Measurements from ENCODE around the gene APOLD1.
"Not testable (repeated sequence)": the region's sequence is repeated elsewhere in the genome, so short reads cannot be mapped to it uniquely, and the experiment has no call there.

APOLD1 gene

GRCh38 chr12:12786706-12787601 is 1.5 kb downstream of the APOLD1 start:
- peak; percentile 69 to 73 for DNase-seq

DNA sequence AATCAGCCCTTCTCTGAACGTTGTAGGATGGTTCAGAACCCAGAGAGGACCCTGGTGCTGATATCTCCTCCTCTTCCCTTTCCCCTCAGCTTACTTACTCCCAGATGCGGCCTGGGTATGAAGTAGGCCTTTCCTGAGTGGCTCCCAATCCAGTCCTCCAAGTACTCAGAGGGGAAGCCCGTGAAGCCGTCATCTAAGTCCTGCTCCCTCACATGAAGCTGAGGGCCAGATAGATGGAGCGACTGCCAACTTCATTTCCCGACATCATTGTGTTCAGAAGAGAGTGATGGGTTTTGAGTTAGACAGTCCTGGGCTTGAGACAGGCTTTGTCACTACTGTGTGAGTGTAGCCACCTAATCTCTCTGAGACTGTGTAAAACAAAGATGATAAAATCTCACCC is 2.7 kb downstream of the APOLD1 start:
- peak in 1 of 2 experiments; percentile 10 for DNase-seq

DNA sequence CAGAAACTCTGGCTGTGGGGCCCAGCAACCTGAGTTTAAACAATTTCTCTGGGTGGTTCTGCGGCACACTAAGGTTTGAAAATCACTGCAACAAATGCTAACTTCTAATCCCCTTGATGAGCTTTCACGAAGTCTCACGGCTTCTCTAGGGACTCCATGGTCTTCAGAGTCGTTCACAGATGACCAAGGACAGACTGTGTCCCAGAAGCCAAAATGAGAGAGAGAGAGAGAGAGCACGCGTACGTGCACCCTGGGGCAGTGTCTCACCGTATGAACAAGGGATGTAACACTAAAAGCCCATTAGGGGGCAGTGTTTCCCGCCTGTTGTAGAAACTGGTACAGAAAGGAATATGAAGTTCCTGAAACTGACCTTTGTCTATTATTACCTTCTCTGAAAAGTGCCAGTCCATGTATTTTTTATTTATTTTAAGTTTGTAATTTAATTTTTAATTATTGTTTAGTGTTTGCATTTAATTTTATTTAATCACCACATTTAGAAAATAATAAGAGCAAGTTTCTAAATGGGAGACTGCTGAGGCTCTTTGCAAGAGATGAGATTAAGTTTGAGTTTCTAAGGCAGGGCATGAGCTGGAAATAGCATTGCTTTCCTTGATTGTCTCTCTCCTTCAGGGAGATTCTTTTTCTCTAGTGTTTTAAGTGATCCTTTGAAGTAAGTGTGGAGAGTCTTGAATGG is 3.4 kb downstream of the APOLD1 start:
- peak; percentile 55 to 67 for DNase-seq

- no peak for DNase-seq
Measured at GRCh38 chr12:12790956-12791355, 5.5 kb downstream of the APOLD1 start.

- no peak for DNase-seq
Measured at GRCh38 chr12:12791756-12792369, 6.4 kb downstream of the APOLD1 start.

DNA sequence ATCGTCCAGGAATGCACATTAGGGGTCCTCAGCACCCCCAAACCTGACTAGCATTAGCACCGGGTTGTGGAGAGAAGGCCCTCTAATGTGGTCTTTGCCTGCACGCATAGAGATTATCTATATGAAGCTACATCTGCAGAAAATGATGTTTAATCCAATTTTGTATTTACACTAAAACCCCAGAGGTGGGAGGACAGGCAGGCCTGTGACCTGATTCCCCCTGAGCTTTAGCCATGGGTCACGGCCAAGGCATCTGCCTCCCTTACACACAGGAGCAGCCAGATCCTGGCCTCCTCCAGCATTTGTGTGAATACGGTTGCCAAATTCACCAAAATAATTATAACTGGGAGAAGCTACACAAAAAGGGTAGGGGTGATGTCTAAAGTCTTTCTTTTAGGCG is 7.0 kb downstream of the APOLD1 start:
- no peak for DNase-seq

DNA sequence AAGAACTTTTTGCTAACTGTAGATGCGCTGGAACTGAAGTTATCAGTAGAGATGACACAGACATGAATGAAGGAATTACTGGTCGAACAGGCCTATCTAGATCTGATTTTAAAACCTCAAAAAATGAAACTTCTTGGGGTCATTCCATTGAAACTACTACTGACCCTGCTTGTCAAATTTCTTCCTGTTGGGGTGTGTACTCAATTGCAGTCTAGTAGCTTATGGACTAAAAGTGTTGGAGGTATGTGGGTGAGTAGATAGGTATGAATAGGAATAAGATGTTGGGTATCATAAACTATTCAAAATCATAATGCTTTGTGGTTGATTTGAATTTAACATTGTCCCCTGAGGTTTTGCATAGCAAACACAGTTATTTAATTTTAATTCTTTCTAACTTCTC is 9.2 kb downstream of the APOLD1 start:
- no peak for DNase-seq

DNA sequence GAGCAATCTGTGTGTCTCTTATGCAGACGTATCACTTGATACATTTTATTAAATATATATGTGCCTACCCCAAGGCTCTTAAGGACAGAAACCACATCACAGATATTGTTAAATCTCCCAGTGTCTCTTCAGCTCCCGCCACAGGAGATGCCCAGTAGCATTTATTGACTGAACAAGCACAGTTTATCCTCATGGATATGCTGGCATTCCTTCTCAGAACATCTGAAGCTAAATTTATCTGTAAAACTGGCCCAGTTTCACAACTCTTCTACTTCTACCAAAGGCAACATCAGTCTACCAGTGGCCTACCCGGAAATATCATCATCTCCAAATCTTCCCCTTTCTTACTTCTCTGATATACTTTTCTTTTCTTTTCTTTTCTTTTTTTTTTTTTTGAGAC is 10.7 kb downstream of the APOLD1 start:
- no peak for DNase-seq

- no peak for DNase-seq
Measured at GRCh38 chr12:12796928-12797793, 11.7 kb downstream of the APOLD1 start.

- no peak for DNase-seq
Measured at GRCh38 chr12:12797794-12798152, 12.3 kb downstream of the APOLD1 start.

GRCh38 chr12:12798480-12798879 is 13.0 kb downstream of the APOLD1 start:
- no peak for DNase-seq

- DNase-seq = no peak
Measured at GRCh38 chr12:12799163-12799920, 13.9 kb downstream of the APOLD1 start.

- DNase-seq = no peak
Measured at GRCh38 chr12:12800406-12801180, 15.1 kb downstream of the APOLD1 start.

- DNase-seq = not testable (repeated sequence)
Measured at GRCh38 chr12:12801656-12802055, 16.2 kb downstream of the APOLD1 start.

DNA sequence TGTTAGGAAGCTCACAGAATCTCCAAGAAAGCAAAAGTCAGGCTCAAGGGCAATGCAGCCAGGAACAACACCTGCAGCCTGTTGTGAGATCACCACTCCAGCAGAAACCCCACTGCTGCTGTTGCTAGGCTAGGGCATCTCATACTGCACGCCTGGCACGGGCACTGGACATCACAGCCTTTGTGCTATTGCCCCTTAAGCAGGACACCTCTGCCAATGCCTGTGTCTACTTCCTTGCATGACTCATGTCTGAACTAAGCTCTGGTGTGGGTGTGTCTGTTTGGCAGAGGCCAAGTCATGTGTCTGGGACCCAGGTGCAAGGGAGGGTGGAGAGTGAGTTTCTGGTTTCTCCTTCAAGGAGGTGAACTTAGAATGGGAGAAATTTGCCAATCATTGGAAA is 17.7 kb downstream of the APOLD1 start:
- DNase-seq = peak; percentile 29 to 43

- DNase-seq = no peak
Measured at GRCh38 chr12:12804011-12804410, 18.6 kb downstream of the APOLD1 start.

GRCh38 chr12:12804432-12804886 is 19.0 kb downstream of the APOLD1 start:
- DNase-seq = no peak

- no peak for DNase-seq
Measured at GRCh38 chr12:12806784-12807516, 21.5 kb downstream of the APOLD1 start.

DNA sequence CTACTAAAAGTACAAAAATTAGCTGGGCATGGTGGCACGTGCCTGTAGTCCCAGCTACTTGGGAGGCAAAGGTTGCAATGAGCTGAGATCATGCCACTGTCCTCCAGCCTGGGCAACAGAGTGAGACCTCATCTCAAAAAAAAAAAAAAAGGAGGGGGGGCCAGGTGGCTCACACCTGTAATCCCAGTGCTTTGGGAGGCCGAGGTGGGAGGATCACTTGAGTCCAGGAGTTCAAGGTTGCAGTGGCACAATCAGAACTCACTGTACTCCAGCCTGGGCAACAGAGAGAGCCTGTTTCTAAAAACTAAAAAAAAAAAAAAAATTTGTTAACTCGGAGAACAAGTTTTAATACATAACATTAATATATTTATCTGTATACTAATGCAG is 22.1 kb downstream of the APOLD1 start:
- DNase-seq = not testable (repeated sequence)

- peak; percentile 40 to 55 for DNase-seq
Measured at GRCh38 chr12:12807970-12808702, 22.7 kb downstream of the APOLD1 start.

Measured in activated CD4-positive, alpha-beta T cell treated with anti-CD3 and anti-CD28 coated beads, Interleukin-2, amount 50 U/mL, for 48 hours (primary cell).